Measurements from ENCODE around the gene JPT2.

Gene JPT2

DNA sequence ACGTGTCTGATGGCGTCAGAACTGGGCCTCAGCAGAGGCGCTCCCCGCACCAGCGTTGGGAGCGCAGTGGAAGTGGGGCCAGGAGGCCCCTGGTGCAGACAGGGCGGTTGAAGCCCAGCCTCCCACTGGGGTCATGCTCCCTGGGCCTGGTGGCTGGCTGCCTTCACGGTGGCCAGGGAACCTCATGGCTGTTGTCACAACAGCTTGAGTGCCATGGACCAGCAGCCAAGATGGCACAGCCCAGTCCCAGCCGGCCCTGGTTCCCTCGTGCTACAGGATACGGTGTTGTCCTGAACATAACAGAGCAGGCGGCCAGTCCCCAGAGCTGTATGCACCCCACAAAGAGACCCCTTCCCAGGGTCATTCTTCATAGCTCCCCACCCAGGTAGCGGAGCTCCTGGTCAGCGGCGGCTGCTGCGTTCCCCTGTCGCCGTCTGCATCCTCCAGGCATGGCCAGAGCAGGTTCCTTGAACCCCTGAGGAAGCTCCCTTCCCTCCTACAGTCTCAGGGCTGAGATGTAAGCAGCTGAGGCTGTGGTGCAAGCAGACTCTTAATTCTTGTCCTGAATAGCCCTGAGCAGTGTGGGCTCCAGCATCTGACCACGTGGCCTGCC, 63.6 kb downstream of the JPT2 start:
- Histone ChIP-seq H3K36me3 (ENCODE audit: insufficient read depth) (no peaks in the 10 kb centered on the region), H3K79me2 (ENCODE audit: insufficient read depth, low read depth) (no peaks in the 10 kb centered on the region), H2AFZ (ENCODE audit: low read depth) (no peak overlapping the region), H4K20me1 (ENCODE audit: insufficient read depth) (no peaks in the 10 kb centered on the region), H3K4me3 (IDR thresholded peaks at IDR 0.05; ENCODE audit: insufficient read depth, low read depth, low read length) (no peak overlapping the region), H3K4me1 (ENCODE audit: low read depth, poor library complexity, severe bottlenecking) (no peaks in the 10 kb centered on the region), H3K4me2 (no peak overlapping the region), H3K27ac (no peak overlapping the region), H3K9ac (no peak overlapping the region), H3K27me3 (ENCODE audit: insufficient read depth, low read depth) (no peaks in the 10 kb centered on the region)
- TF ChIP-seq, protein P1, sequence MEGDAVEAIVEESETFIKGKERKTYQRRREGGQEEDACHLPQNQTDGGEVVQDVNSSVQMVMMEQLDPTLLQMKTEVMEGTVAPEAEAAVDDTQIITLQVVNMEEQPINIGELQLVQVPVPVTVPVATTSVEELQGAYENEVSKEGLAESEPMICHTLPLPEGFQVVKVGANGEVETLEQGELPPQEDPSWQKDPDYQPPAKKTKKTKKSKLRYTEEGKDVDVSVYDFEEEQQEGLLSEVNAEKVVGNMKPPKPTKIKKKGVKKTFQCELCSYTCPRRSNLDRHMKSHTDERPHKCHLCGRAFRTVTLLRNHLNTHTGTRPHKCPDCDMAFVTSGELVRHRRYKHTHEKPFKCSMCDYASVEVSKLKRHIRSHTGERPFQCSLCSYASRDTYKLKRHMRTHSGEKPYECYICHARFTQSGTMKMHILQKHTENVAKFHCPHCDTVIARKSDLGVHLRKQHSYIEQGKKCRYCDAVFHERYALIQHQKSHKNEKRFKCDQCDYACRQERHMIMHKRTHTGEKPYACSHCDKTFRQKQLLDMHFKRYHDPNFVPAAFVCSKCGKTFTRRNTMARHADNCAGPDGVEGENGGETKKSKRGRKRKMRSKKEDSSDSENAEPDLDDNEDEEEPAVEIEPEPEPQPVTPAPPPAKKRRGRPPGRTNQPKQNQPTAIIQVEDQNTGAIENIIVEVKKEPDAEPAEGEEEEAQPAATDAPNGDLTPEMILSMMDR (conservative IDR thresholded peaks at IDR 0.05; ENCODE audit: low read depth, low read length) = no peak

- Histone ChIP-seq H3K36me3 (ENCODE audit: insufficient read depth) (no peaks in the 10 kb centered on the region), H3K4me2 (no peak overlapping the region), H3K9ac (no peak overlapping the region), H4K20me1 (ENCODE audit: insufficient read depth) (no peaks in the 10 kb centered on the region), H3K4me3 (IDR thresholded peaks at IDR 0.05; ENCODE audit: insufficient read depth, low read depth, low read length) (no peak overlapping the region), H3K79me2 (ENCODE audit: insufficient read depth, low read depth) (no peaks in the 10 kb centered on the region), H3K27ac (no peak overlapping the region), H3K4me1 (ENCODE audit: low read depth, poor library complexity, severe bottlenecking) (no peaks in the 10 kb centered on the region), H2AFZ (ENCODE audit: low read depth) (no peak overlapping the region), H3K27me3 (ENCODE audit: insufficient read depth, low read depth) (no peaks in the 10 kb centered on the region)
- TF ChIP-seq, protein P1 (conservative IDR thresholded peaks at IDR 0.05; ENCODE audit: low read depth, low read length) = no peak
Observed at GRCh38 chr16:1743376-1744337, 65.6 kb downstream of the JPT2 start.

GRCh38 chr16:1744338-1744840, 66.3 kb downstream of the JPT2 start:
- Histone ChIP-seq H3K4me2 (no peak overlapping the region), H3K36me3 (ENCODE audit: insufficient read depth) (no peaks in the 10 kb centered on the region), H4K20me1 (ENCODE audit: insufficient read depth) (no peaks in the 10 kb centered on the region), H3K27ac (no peak overlapping the region), H3K4me3 (IDR thresholded peaks at IDR 0.05; ENCODE audit: insufficient read depth, low read depth, low read length) (no peak overlapping the region), H2AFZ (ENCODE audit: low read depth) (no peak overlapping the region), H3K4me1 (ENCODE audit: low read depth, poor library complexity, severe bottlenecking) (no peaks in the 10 kb centered on the region), H3K27me3 (ENCODE audit: insufficient read depth, low read depth) (no peaks in the 10 kb centered on the region), H3K79me2 (ENCODE audit: insufficient read depth, low read depth) (no peaks in the 10 kb centered on the region), H3K9ac (no peak overlapping the region)
- TF ChIP-seq, protein P1 (conservative IDR thresholded peaks at IDR 0.05; ENCODE audit: low read depth, low read length) = no peak

DNA sequence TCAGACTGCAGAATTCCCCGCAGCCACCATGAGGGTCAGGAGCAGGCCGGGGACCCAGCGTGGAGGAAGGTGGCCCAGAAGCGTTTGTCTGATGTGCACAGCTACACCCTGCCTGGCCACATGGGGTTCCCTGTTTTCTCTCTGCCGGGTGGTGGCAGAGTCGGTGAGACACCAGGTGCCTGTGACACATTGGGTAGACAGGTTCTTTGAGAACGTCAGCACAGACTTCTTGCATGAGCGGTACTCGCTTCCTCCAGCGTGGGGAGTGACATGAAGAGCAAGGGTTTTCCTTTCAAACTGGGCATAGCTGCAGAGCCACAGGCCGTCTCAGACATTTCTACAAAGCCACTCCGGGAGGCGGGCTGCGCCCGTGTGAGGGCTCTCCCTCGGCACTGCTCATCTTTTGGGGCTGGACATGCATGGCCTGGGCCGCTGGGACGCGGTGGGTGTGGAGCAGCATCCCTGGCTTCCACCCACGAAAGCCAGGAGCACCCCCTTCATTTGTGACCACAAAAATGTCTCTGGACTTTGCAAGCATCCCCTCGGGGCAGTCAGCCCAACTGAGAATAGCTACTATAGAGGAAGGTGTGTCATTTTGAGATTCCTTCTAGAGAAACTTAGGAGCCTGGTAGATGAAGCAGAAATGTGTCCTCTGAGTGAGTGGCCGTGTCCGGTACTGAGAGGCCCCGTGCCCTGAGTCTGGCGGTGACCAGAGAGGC, 67.3 kb downstream of the JPT2 start:
- H3K4me3 ChIP-seq (IDR thresholded peaks at IDR 0.05; ENCODE audit: insufficient read depth, low read depth, low read length) = no peak overlapping the region
- H3K4me2 ChIP-seq = no peak overlapping the region
- no peak overlapping the region for H3K9ac ChIP-seq
- H3K27ac ChIP-seq = no peak overlapping the region
- no peaks in the 10 kb centered on the region for H3K27me3 ChIP-seq (ENCODE audit: insufficient read depth, low read depth)
- no peaks in the 10 kb centered on the region for H4K20me1 ChIP-seq (ENCODE audit: insufficient read depth)
- H2AFZ ChIP-seq (ENCODE audit: low read depth) = no peak overlapping the region
- no peaks in the 10 kb centered on the region for H3K36me3 ChIP-seq (ENCODE audit: insufficient read depth)
- H3K79me2 ChIP-seq (ENCODE audit: insufficient read depth, low read depth) = no peaks in the 10 kb centered on the region
- H3K4me1 ChIP-seq (ENCODE audit: low read depth, poor library complexity, severe bottlenecking) = no peaks in the 10 kb centered on the region
- TF ChIP-seq, protein P1 (conservative IDR thresholded peaks at IDR 0.05; ENCODE audit: low read depth, low read length) = no peak
